ENCODE measurements around the gene MED17.
"Not testable (repeated sequence)": the region's sequence is repeated elsewhere in the genome, so short reads cannot be mapped to it uniquely, and the experiment has no call there.

MED17 gene

DNA sequence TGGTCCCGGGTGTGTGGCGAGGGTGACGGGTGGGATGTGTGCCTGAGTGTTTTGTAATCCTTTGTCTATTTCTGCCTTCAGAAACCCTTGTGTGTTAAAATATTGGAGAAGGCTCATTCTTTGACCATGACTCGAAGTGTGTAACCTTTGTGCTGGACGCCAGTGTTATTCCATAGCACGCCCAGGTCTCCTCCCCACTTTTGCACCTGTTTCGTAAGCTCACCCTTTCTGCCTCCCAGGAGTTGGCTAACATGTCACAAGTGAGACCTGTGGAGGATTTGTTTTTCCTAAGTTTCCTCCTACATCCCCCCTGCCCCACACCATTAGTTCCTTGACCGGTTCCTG is 42.2 kb upstream of the MED17 start:
- Histone ChIP-seq H3K4me3 (ENCODE audit: low read depth in 1 of 2, low read length in 1 of 2) (peak overlapping the region; percentile 95 to 97), H3K9me3 (no peaks in the 10 kb centered on the region)

DNA sequence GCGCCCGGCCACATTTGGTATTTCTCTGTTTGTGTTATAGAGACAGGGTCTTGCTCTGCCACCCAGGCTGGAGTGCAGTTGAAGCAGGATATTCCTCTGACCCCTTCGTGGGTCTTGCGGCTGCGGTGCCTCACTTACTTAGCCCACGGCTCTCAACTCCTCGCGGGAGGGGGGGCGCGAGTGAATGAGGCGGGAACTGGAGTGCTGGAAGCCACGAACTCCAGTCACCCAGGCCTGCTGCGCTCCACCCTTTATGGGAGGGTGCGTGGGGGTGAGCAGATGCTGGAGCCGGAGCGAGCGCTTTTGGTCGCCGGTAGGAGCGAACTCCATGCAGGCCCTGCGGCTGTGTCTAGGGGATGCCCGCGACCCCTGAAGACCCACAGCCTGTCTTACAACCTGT is 40.8 kb upstream of the MED17 start:
- TF ChIP-seq CTCF (IDR thresholded peaks at IDR 0.05): no peak
- Histone ChIP-seq H3K4me1 (ENCODE audit: control insufficient read depth in 1 of 2, insufficient read depth in 1 of 2, low read depth in 1 of 2, low read length in 1 of 2) (peaks cover 31 to 38% of the 10 kb centered on the region in 2 experiments), H3K9me3 (no peaks in the 10 kb centered on the region)

More for the DNA sequence above, 42.2 kb upstream of the MED17 start:
- H3K4me1 ChIP-seq (ENCODE audit: control insufficient read depth in 1 of 2, insufficient read depth in 1 of 2, low read depth in 1 of 2, low read length in 1 of 2): peaks cover 31 to 38% of the 10 kb centered on the region in 2 experiments
- H3K27ac ChIP-seq: peak overlapping the region; percentile 93
- no peak for TF ChIP-seq CTCF (IDR thresholded peaks at IDR 0.05)
- H3K27me3 ChIP-seq: no peaks in the 10 kb centered on the region
- H3K36me3 ChIP-seq: peaks cover 35% of the 10 kb centered on the region

DNA sequence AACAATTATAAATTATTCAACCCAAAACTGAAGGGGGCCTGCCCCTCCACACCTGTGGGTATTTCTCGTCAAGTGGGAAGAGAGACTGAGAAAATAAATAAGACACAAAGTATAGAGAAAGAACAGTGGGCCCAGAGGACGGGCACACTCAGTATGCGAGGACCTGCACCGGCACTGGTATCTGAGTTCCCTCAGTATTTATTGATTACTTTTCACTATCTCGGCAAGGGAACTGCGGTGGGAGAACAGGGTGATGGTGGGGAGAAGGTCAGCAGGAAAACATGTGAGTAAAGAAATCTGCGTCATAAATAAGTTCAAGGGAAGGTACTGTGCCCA is 39.4 kb upstream of the MED17 start:
- H3K4me3 ChIP-seq (ENCODE audit: low read depth in 1 of 2, low read length in 1 of 2): no peak overlapping the region
- no peaks in the 10 kb centered on the region for H3K9me3 ChIP-seq
- no peak overlapping the region for H3K27ac ChIP-seq
- no peak for TF ChIP-seq CTCF (IDR thresholded peaks at IDR 0.05)
- no peaks in the 10 kb centered on the region for H3K27me3 ChIP-seq
- peaks cover 18 to 27% of the 10 kb centered on the region in 2 experiments for H3K4me1 ChIP-seq (ENCODE audit: control insufficient read depth in 1 of 2, insufficient read depth in 1 of 2, low read depth in 1 of 2, low read length in 1 of 2)
- peaks cover 18% of the 10 kb centered on the region for H3K36me3 ChIP-seq

More for the DNA sequence above, 40.8 kb upstream of the MED17 start:
- Histone ChIP-seq H3K4me3 (ENCODE audit: low read depth in 1 of 2, low read length in 1 of 2) (no peak overlapping the region), H3K27me3 (no peaks in the 10 kb centered on the region), H3K36me3 (peaks cover 21% of the 10 kb centered on the region), H3K27ac (no peak overlapping the region)

DNA sequence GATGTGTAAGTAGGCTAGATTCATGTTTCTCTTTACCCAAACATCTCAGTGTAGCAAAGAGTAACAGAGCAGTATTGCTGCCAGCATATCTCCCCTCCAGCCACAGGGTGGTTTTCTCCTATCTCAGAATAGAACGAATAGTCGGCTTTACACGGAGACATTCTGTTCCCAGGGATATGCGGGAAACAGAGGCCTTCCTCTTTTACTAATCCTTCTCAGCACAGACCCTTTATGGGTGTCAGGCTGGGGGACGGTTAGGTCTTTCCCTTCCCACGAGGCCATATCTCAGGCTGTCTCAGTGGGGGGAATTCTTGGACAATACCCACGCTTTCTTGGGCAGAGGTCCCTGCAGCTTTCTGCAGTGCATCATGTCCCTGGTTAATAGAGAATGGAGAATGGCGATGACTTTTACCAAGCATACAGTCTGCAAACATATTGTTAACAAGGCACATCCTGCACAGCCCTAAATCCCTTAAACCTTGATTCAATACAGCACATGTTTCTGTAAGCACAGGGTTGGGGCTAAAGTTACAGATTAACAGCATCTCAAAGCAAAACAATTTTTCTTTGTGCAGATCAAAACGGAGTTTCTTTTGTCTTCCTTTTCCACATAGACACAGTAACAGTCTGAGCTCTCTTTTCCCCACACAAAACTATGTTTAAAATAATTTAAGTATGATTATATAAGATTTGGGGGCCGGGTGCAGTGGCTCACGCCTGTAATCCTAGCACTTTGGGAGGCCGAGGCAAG is 38.9 kb upstream of the MED17 start:
- H3K4me3 ChIP-seq (ENCODE audit: low read depth in 1 of 2, low read length in 1 of 2); H3K9me3 ChIP-seq; H3K27ac ChIP-seq; H3K27me3 ChIP-seq: not testable (repeated sequence)
- Histone ChIP-seq H3K36me3 (peaks cover 23% of the 10 kb centered on the region), H3K4me1 (ENCODE audit: control insufficient read depth in 1 of 2, insufficient read depth in 1 of 2, low read depth in 1 of 2, low read length in 1 of 2) (peaks cover 12 to 22% of the 10 kb centered on the region in 2 experiments)

- H3K4me1 ChIP-seq (ENCODE audit: control insufficient read depth in 1 of 2, insufficient read depth in 1 of 2, low read depth in 1 of 2, low read length in 1 of 2): peaks cover 8 to 14% of the 10 kb centered on the region in 2 experiments
- peaks cover 27% of the 10 kb centered on the region for H3K36me3 ChIP-seq
- no peak for TF ChIP-seq CTCF (IDR thresholded peaks at IDR 0.05)
- no peak overlapping the region for H3K27ac ChIP-seq
- H3K4me3 ChIP-seq (ENCODE audit: low read depth in 1 of 2, low read length in 1 of 2): no peak overlapping the region
- H3K9me3 ChIP-seq: no peaks in the 10 kb centered on the region
- no peaks in the 10 kb centered on the region for H3K27me3 ChIP-seq
These were observed 38.0 kb upstream of the MED17 start for GRCh38 chr11:93746101-93746500.

DNA sequence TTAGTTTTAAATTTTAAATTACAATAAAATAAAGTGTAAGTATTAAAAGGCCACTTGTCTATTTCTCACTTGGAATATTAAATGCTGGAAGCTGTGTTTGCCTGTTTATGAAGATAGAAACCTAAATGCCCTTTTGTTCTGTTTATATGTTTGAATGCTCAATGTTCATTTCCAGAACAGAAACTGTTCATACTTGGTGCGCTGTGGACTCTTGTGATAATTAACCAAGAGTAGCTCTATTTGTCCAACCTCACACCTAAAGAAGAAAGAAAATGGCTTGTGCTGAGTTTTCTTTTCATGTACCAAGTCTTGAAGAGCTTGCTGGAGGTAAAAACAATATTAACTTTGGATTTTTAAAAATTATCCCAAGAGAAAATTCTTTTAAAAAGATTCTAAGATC is 37.0 kb upstream of the MED17 start:
- H3K27me3 ChIP-seq: no peaks in the 10 kb centered on the region
- H3K27ac ChIP-seq: no peak overlapping the region
- no peaks in the 10 kb centered on the region for H3K9me3 ChIP-seq
- H3K4me1 ChIP-seq (ENCODE audit: control insufficient read depth in 1 of 2, insufficient read depth in 1 of 2, low read depth in 1 of 2, low read length in 1 of 2): peaks cover 6 to 9% of the 10 kb centered on the region in 2 experiments
- H3K36me3 ChIP-seq: peaks cover 31% of the 10 kb centered on the region
- H3K4me3 ChIP-seq (ENCODE audit: low read depth in 1 of 2, low read length in 1 of 2): no peak overlapping the region
- TF ChIP-seq CTCF (IDR thresholded peaks at IDR 0.05): no peak

Data from neutrophil (primary cell).